Esophagus squamous epithelium (tissue), 4 donors: Measurements from ENCODE around the gene LUZP1.

Source experiments
- POLR2A ChIP-seq, 4 donors: fragments of 450-650 bp; IDR thresholded peaks; one replicate each; pipeline ENCODE4 v1.6.1; 2017; ENCODE audit warnings: antibody characterized with exemption in 4 of 4, mild to moderate bottlenecking in 4 of 4, moderate library complexity in 3 of 4
- TF ChIP-seq, protein P1 (sequence below), 6 experiments: fragments of 450-650 bp in 4 of 6; fragments of 200-600 bp in 2 of 6; sonication (generic) in 2 of 6; IDR thresholded peaks; one replicate each; pipeline ENCODE4 v1.5.1; 2016 to 2019; ENCODE audit warnings: antibody characterized with exemption in 6 of 6, mild to moderate bottlenecking in 4 of 6, moderate library complexity in 4 of 6

DNA sequence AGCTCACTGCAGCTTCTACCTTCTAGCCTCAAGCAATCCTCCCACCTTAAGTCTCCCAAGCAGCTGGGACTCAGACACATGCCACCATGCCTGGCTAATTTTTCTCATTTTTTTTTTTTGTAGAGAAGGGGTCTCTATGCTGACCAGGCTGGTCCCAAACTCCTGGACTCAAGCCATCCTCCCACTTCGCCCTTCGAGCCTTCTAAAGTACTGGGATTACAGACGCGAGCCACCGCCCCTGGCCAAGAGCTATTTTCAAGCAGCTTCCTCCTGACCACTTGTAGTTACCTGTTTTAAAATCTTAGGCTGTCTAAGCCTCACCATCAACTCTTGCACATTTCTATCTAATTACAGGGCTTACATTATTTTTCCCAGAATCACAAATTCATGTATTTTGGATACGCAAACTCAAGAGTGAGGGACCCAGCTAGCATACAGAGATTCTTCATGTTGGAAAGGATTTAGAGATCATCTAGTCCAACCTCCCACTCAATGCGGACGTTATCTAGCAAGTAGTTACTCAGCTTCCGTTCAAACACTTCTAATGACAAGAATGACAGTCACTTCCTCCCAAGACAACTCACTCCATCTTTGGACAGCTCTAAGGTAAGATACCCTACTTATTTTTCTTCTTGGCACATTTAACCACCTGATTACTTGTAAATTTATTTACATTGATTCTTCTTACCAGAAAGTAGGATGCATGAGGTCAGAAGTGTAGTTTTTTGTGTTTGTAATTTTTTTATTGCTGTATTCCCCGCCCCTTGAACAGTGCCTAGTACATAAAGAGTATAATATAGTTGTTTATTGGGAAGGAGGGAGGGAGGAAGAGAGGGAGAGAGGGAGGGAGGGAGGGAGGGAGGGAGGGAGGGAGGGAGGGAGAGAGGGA is 65.4 kb downstream of the LUZP1 start:
- TF ChIP-seq, protein P1, sequence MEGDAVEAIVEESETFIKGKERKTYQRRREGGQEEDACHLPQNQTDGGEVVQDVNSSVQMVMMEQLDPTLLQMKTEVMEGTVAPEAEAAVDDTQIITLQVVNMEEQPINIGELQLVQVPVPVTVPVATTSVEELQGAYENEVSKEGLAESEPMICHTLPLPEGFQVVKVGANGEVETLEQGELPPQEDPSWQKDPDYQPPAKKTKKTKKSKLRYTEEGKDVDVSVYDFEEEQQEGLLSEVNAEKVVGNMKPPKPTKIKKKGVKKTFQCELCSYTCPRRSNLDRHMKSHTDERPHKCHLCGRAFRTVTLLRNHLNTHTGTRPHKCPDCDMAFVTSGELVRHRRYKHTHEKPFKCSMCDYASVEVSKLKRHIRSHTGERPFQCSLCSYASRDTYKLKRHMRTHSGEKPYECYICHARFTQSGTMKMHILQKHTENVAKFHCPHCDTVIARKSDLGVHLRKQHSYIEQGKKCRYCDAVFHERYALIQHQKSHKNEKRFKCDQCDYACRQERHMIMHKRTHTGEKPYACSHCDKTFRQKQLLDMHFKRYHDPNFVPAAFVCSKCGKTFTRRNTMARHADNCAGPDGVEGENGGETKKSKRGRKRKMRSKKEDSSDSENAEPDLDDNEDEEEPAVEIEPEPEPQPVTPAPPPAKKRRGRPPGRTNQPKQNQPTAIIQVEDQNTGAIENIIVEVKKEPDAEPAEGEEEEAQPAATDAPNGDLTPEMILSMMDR (IDR thresholded peaks at IDR 0.05), result no peak
- TF ChIP-seq POLR2A (IDR thresholded peaks at IDR 0.05), result no peak
